Urinary bladder (tissue), 4 donors: ENCODE data around the gene RASGEF1C. TPM values are rescaled to one million over a fixed set of nuclear protein-coding genes. Genes with fewer than 3 reads are reported as not detected.

Source experiments
- DNase-seq: peaks from one replicate; pipeline ENCODE4 v3.0.0-alpha.2; 2015; ENCODE audit errors: extremely low spot score
- H3K27ac ChIP-seq: one replicate; pipeline ENCODE4 v1.5.1; 2013; ENCODE audit warnings: low read depth, mild to moderate bottlenecking, moderate library complexity
- H3K36me3 ChIP-seq: one replicate; pipeline ENCODE4 v1.6.1; 2013; ENCODE audit warnings: mild to moderate bottlenecking, moderate library complexity; ENCODE audit not compliant: insufficient read depth
- H3K4me1 ChIP-seq: one replicate; pipeline ENCODE4 v1.6.1; 2013; ENCODE audit warnings: mild to moderate bottlenecking, moderate library complexity; ENCODE audit not compliant: insufficient read depth
- H3K4me3 ChIP-seq: one replicate; pipeline ENCODE4 v1.5.1; 2013; ENCODE audit warnings: low read depth, low read length
- WGBS: extraction: QIAGEN DNeasy Blood & Tissue Kit; methylation state at CpG from one replicate; pipeline ENCODE4 v1.1.7; 2013; 5-methylcytosine and 5-hydroxymethylcytosine counted together
- polyA plus RNA-seq: library from polyadenylated mRNA; stranded (reverse); fragments of 200-250 nt; gene quantifications from one replicate; pipeline ENCODE4 v1.2.3, GENCODE V29; 2013
- total RNA-seq: library from RNA; depleted of rRNA; stranded (reverse); fragments of >200 nt; gene quantifications from one replicate; pipeline ENCODE4 v1.2.3, GENCODE V29; 2014
- donor health status: healthy with polysubstance abuse.
- donor health status: healthy.

RASGEF1C gene
- total and polyA plus RNA-seq, 2 donors, result 0.69 to 1.1 TPM

DNA sequence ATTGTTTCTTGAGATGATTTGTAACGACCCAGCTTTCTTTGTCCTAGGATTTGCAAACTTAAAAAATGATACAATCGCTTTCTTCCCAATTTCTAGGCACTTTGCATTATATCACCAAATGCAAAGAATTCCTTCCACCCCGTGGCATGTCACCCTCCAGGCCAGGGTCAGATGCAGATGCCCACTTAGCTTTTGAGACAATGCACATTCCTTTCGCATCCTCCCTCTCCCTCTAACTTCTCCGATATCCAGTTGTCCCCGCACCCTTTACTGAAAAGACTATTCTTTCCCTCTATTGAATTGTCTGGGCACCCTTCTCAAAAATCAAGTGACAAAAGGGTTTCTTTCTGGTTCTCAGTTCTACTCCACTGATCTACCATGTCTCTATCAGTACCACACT lies 154.8 kb downstream of the RASGEF1C start:
- H3K27ac ChIP-seq, result no peak overlapping the region
- 77% methylated on average over 6 of the region's 6 CpGs for WGBS
- no peak for DNase-seq
- H3K4me1 ChIP-seq, result no peaks in the 10 kb centered on the region
- H3K4me3 ChIP-seq, result no peak overlapping the region
- H3K36me3 ChIP-seq, result no peaks in the 10 kb centered on the region

DNA sequence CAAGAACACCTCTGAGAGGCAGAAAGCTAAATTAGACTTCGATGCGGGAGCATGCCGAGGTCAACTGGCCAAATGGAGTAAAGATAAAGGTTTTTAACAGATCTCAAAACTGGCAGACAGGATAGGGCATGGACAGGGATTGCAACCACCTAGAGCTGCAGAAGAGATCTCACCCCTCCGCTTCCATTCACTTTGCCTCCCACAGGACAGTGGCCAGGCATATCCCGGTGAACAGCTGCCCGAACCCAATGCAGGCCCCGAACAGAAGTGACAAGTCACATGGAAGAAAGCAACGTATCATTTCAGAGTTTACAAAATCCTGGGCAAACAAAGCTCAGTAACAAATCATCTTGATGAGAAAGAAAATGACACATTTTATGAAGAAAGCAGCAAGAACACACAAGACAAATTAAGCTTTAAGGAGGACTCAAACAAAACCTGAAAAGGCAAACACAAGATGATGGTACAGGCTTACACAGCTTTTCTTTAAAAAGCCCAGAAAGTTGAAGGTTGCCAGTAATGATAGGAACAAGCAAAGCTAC lies 155.9 kb downstream of the RASGEF1C start:
- DNase-seq, result no peak
- WGBS, result 80% methylated on average over 8 of the region's 8 CpGs
- no peak overlapping the region for H3K27ac ChIP-seq
- no peaks in the 10 kb centered on the region for H3K4me1 ChIP-seq
- H3K36me3 ChIP-seq, result no peaks in the 10 kb centered on the region
- no peak overlapping the region for H3K4me3 ChIP-seq

DNA sequence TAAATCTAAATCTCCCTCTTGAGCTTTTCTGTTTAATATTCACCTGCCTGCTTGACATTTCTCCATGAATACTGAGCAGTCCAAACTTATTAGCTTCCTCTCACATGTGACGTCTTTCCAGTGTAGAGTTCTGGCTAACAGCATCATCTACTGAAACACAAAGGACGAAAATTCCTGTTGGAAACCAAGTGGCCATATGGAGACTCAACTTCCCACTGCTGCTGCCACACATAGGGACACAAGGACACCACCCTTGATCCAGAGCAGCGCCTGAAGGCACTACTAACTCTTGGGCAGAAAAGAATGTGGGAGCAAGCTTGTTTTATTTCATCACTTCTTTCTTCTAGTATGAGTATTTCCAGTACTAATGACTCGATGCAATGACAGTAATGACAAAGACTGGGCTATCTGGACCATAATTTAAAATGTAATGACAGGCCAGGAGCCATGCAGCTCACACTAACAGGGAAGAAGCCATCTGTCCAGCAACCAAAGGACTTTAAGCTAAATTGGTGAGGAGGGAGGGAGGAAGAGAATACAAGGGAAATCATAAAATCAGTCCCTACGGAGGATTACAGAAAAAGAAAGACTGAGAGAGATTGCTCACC lies 156.7 kb downstream of the RASGEF1C start:
- WGBS, result 94% methylated on average over 5 of the region's 5 CpGs
- Histone ChIP-seq H3K36me3 (no peaks in the 10 kb centered on the region), H3K4me3 (no peak overlapping the region), H3K27ac (no peak overlapping the region), H3K4me1 (no peaks in the 10 kb centered on the region)
- no peak for DNase-seq

Other genes starting within 250 kb of the RASGEF1C start
- 69.2 TPM for gene RNF130, start 137.5 kb downstream of the RASGEF1C start, total RNA-seq
- 71.3 TPM for gene RNF130, start 137.5 kb downstream of the RASGEF1C start, polyA plus RNA-seq
- gene MAPK9, start 82.9 kb upstream of the RASGEF1C start, total RNA-seq, result 40.3 TPM
- gene MAPK9, start 82.9 kb upstream of the RASGEF1C start, polyA plus RNA-seq, result 24.1 TPM
- gene GFPT2, start 144.1 kb upstream of the RASGEF1C start, total RNA-seq, result 14.9 TPM
- 28.0 TPM for gene GFPT2, start 144.1 kb upstream of the RASGEF1C start, polyA plus RNA-seq